Loucy (cell line): Measurements from ENCODE around the gene IL1RAPL2.

ENCODE experiments used
- EZH2phosphoT487 ChIP-seq: fragments of 200-600 bp; IDR thresholded peaks from 2 replicates; pipeline ENCODE4 v1.6.1; 2018; ENCODE audit warnings: antibody characterized with exemption, mild to moderate bottlenecking, moderate library complexity, borderline replicate concordance
- TF ChIP-seq, protein P1 (sequence below): fragments of 200-600 bp; sonication (generic); conservative IDR thresholded peaks from 2 replicates; pipeline ENCODE4 v1.5.1; 2014; ENCODE audit warnings: mild to moderate bottlenecking, antibody characterized with exemption, low read length

DNA sequence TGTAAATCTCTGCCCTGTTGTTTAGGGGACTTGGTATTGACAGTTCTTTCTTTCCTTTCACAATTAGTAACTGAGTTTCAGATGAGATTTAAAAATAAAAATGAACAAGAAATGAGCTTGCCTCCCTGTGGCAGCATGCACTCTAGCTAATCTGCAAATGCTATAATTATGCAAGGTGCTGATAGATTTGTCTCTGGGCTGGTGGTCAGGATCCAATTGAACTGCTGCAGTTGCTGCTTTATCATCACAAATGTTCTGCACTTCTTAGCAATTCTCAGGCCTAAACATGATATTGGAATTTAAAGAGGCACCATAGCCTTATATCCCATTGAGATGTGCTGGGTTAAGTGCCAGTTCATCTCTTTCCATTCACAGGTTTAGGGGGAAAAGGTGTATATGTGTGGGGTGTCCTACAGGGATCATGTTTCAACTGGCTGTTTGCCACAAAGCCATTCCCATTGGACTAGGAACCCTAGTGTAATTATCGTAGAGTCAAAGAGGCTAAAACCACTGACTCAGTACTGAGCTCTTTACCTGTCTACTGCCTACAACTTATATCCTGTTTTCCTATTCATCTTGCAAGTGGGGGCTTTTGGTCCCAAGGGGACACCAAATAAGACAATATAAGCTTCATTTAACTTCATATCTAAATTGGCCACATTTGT, 914.8 kb downstream of the IL1RAPL2 start:
- TF ChIP-seq, protein P1, sequence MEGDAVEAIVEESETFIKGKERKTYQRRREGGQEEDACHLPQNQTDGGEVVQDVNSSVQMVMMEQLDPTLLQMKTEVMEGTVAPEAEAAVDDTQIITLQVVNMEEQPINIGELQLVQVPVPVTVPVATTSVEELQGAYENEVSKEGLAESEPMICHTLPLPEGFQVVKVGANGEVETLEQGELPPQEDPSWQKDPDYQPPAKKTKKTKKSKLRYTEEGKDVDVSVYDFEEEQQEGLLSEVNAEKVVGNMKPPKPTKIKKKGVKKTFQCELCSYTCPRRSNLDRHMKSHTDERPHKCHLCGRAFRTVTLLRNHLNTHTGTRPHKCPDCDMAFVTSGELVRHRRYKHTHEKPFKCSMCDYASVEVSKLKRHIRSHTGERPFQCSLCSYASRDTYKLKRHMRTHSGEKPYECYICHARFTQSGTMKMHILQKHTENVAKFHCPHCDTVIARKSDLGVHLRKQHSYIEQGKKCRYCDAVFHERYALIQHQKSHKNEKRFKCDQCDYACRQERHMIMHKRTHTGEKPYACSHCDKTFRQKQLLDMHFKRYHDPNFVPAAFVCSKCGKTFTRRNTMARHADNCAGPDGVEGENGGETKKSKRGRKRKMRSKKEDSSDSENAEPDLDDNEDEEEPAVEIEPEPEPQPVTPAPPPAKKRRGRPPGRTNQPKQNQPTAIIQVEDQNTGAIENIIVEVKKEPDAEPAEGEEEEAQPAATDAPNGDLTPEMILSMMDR = no peak
- no peak for TF ChIP-seq EZH2phosphoT487
